ENCODE results near the gene CALD1. TPM values are rescaled to one million over a fixed set of nuclear protein-coding genes. Genes with fewer than 3 reads are reported as not detected.

Gene CALD1
- total RNA-seq, 1 donor from 2014 or later: 122 TPM

DNA sequence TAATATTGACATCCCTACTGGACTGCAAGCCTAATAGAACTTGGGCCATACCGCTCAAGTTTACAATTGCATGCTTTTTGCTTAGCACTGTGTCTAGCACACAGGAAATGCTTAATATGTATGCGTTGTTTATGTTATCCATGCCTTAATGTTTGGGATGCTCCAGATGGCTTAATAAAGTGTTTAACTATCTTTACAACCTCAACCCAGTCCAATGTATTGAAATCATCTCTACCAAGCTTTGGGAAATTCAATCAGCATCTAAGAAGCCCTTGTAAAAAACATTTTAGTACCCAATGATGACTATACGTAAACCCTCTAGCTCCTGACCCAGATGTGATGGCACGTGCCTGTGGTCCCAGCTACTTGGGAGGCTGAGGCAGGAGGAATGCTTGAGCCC lies 40.0 kb downstream of the CALD1 start:
- peak overlapping the region; percentile 45 for H3K27ac ChIP-seq (replicated peaks)
- H3K4me1 ChIP-seq: peaks cover 65% of the 10 kb centered on the region

DNA sequence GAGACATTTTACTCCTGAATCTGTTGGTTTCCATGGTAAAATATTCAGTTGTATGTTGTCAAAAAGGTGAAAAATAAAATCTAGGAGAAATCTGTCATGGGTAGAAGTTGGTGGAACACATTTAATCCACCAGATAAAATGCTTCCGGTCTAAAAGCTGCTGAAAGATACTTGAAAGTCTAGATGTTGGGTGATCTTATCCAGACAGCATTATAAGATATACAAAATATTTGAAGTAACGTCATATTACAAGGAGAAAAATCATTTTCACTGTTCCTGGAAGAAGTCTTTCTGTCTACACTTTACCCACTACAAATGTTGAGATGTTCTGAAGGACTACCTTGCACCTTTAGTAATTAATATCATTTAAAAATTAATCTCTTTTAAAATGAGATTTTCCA lies 40.9 kb downstream of the CALD1 start:
- Histone ChIP-seq H3K4me3 (no peak overlapping the region), H3K4me1 (peaks cover 65% of the 10 kb centered on the region), H3K27ac (replicated peaks) (peak overlapping the region; percentile 28)

More for the DNA sequence above, 40.0 kb downstream of the CALD1 start:
- H3K4me3 ChIP-seq: no peak overlapping the region
- H3K36me3 ChIP-seq: peaks cover 12% of the 10 kb centered on the region
- intact Hi-C loops (cut with micrococcal nuclease): no loop called here
- no peaks in the 10 kb centered on the region for H3K9me3 ChIP-seq (replicated peaks)
- TF ChIP-seq, protein P1, sequence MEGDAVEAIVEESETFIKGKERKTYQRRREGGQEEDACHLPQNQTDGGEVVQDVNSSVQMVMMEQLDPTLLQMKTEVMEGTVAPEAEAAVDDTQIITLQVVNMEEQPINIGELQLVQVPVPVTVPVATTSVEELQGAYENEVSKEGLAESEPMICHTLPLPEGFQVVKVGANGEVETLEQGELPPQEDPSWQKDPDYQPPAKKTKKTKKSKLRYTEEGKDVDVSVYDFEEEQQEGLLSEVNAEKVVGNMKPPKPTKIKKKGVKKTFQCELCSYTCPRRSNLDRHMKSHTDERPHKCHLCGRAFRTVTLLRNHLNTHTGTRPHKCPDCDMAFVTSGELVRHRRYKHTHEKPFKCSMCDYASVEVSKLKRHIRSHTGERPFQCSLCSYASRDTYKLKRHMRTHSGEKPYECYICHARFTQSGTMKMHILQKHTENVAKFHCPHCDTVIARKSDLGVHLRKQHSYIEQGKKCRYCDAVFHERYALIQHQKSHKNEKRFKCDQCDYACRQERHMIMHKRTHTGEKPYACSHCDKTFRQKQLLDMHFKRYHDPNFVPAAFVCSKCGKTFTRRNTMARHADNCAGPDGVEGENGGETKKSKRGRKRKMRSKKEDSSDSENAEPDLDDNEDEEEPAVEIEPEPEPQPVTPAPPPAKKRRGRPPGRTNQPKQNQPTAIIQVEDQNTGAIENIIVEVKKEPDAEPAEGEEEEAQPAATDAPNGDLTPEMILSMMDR (IDR thresholded peaks at IDR 0.05; ENCODE audit: borderline replicate concordance): no peak
- DNase-seq: no peak
- no peaks in the 10 kb centered on the region for H3K27me3 ChIP-seq (ENCODE audit: low read depth)

DNA sequence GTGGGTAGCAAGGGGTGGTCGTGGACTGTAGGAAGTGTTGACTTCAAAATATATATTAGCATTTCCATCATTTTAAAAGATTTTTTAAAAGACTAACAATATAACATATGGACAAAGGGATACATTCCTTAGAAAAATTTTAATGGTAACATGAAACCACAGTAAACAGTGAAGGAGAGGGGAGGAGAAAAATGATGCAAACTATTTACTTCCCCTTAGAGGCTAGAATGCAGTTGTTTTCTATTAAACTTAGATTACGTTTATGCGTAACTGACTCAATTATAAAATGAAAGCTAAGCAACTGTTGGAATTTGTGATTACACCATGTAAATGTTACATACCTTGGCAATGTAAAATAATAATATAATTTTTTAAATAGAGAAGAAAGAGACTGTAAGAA lies 41.3 kb downstream of the CALD1 start:
- TF ChIP-seq, protein P1 (IDR thresholded peaks at IDR 0.05; ENCODE audit: borderline replicate concordance): no peak
- Histone ChIP-seq H3K27me3 (ENCODE audit: low read depth) (no peaks in the 10 kb centered on the region), H3K36me3 (peaks cover 12% of the 10 kb centered on the region), H3K9me3 (replicated peaks) (no peaks in the 10 kb centered on the region), H3K4me1 (peaks cover 63% of the 10 kb centered on the region), H3K27ac (replicated peaks) (peak overlapping the region; percentile 28), H3K4me3 (no peak overlapping the region)
- DNase-seq: no peak
- intact Hi-C loops (cut with micrococcal nuclease): no loop called here

More for the DNA sequence above, 40.9 kb downstream of the CALD1 start:
- TF ChIP-seq, protein P1 (IDR thresholded peaks at IDR 0.05; ENCODE audit: borderline replicate concordance): no peak
- H3K9me3 ChIP-seq (replicated peaks): no peaks in the 10 kb centered on the region
- H3K27me3 ChIP-seq (ENCODE audit: low read depth): no peaks in the 10 kb centered on the region
- intact Hi-C loops (cut with micrococcal nuclease): no loop called here
- H3K36me3 ChIP-seq: peaks cover 12% of the 10 kb centered on the region
- DNase-seq: no peak

GRCh38 chr7:134823400-134823799 lies 44.0 kb downstream of the CALD1 start:
- DNase-seq: no peak
- Histone ChIP-seq H3K27ac (replicated peaks) (peak overlapping the region; percentile 78), H3K4me1 (peaks cover 72% of the 10 kb centered on the region), H3K36me3 (peaks cover 12% of the 10 kb centered on the region), H3K9me3 (replicated peaks) (no peaks in the 10 kb centered on the region), H3K4me3 (no peak overlapping the region), H3K27me3 (ENCODE audit: low read depth) (no peaks in the 10 kb centered on the region)
- TF ChIP-seq, protein P1 (IDR thresholded peaks at IDR 0.05; ENCODE audit: borderline replicate concordance): no peak
- intact Hi-C loops (cut with micrococcal nuclease): no loop called here

GRCh38 chr7:134825666-134826065 lies 46.2 kb downstream of the CALD1 start:
- H3K4me1 ChIP-seq: peaks cover 87% of the 10 kb centered on the region
- H3K27ac ChIP-seq (replicated peaks): peak overlapping the region; percentile 78
- intact Hi-C loops (cut with micrococcal nuclease): no loop called here
- TF ChIP-seq, protein P1 (IDR thresholded peaks at IDR 0.05; ENCODE audit: borderline replicate concordance): no peak
- no peaks in the 10 kb centered on the region for H3K9me3 ChIP-seq (replicated peaks)
- no peaks in the 10 kb centered on the region for H3K36me3 ChIP-seq
- no peaks in the 10 kb centered on the region for H3K27me3 ChIP-seq (ENCODE audit: low read depth)
- DNase-seq: no peak
- H3K4me3 ChIP-seq: peak overlapping the region; percentile 51

All from left ventricle myocardium inferior (tissue), 1 donor.